Measurements from ENCODE around the gene SMG1. TPM values are rescaled to one million over a fixed set of nuclear protein-coding genes. Genes with fewer than 3 reads are reported as not detected.

Gene SMG1
- total RNA-seq, 1 donor from 2014 or later: 41.2 TPM

DNA sequence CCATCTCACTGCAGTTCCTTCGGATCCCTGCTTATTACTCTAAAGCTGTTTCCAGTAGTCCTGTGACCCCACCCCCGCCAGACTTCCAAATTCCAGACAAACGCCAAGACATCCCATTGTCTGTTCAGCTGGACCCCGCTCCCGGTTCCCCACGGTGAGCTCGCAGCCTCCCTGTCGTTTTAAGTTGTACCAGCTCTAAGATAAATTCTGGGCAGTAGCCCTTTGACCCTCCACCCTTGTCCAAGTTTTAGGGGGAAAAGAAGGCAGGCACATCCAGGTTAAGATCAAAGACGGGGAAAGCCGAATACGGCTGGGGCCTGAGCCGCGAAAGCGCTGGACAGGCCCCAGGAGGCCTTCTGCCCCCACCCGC is 125.4 kb downstream of the SMG1 start:
- Histone ChIP-seq H3K4me3 (peak overlapping the region; percentile 94), H3K36me3 (peaks cover 21% of the 10 kb centered on the region), H3K9me3 (replicated peaks) (no peaks in the 10 kb centered on the region), H3K27me3 (ENCODE audit: low read depth) (no peaks in the 10 kb centered on the region), H3K27ac (replicated peaks) (peak overlapping the region; percentile 88), H3K4me1 (peaks cover 73% of the 10 kb centered on the region)
- TF ChIP-seq, protein P1, sequence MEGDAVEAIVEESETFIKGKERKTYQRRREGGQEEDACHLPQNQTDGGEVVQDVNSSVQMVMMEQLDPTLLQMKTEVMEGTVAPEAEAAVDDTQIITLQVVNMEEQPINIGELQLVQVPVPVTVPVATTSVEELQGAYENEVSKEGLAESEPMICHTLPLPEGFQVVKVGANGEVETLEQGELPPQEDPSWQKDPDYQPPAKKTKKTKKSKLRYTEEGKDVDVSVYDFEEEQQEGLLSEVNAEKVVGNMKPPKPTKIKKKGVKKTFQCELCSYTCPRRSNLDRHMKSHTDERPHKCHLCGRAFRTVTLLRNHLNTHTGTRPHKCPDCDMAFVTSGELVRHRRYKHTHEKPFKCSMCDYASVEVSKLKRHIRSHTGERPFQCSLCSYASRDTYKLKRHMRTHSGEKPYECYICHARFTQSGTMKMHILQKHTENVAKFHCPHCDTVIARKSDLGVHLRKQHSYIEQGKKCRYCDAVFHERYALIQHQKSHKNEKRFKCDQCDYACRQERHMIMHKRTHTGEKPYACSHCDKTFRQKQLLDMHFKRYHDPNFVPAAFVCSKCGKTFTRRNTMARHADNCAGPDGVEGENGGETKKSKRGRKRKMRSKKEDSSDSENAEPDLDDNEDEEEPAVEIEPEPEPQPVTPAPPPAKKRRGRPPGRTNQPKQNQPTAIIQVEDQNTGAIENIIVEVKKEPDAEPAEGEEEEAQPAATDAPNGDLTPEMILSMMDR (IDR thresholded peaks at IDR 0.05; ENCODE audit: borderline replicate concordance): no peak
- intact Hi-C loops (cut with micrococcal nuclease): no loop called here
- no peak for DNase-seq

DNA sequence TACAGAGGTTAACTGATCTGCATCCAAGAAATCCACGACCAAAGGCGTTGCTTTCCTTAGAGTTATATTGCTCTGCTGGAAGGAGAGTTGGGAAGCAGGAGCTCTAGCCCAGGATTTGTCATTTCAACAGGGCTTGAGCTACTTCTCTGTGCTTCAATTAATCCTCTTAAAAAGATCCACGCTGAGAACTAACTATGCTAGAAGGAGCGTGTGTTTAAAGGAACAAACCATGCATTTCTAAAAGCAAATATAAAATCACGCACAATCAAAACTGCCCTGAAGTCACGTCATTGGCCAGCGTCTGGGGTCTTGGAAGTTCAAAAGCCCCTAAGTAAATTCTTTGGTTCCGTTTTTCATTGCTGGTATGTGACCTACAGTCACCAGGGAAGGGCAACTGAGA is 125.9 kb downstream of the SMG1 start:
- H3K27me3 ChIP-seq (ENCODE audit: low read depth): no peaks in the 10 kb centered on the region
- TF ChIP-seq, protein P1 (IDR thresholded peaks at IDR 0.05; ENCODE audit: borderline replicate concordance): no peak
- DNase-seq: no peak
- H3K9me3 ChIP-seq (replicated peaks): no peaks in the 10 kb centered on the region
- H3K36me3 ChIP-seq: peaks cover 26% of the 10 kb centered on the region
- H3K27ac ChIP-seq (replicated peaks): peak overlapping the region; percentile 88
- peaks cover 73% of the 10 kb centered on the region for H3K4me1 ChIP-seq
- H3K4me3 ChIP-seq: peak overlapping the region; percentile 94
- intact Hi-C loops (cut with micrococcal nuclease): no loop called here

DNA sequence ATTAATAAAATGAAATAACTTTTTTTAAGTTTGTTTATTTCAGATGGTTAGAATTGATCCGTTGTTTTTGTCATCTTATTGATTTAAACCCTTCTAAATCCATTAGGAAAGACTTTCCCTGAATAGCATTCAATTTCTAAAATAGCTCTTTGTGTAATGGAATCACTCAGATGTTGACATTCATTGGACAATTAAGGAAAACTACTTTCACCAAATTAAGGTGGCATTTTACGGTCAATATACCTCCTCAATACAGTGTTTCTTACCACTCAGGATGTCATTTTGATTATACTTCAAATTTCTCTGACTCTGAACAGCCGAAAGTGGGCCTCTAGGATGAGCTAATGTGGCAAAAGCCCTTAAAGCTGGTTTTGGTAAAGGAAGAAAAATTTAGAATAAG is 126.7 kb downstream of the SMG1 start:
- peaks cover 33% of the 10 kb centered on the region for H3K36me3 ChIP-seq
- no peak overlapping the region for H3K27ac ChIP-seq (replicated peaks)
- H3K4me1 ChIP-seq: peaks cover 66% of the 10 kb centered on the region
- no peaks in the 10 kb centered on the region for H3K27me3 ChIP-seq (ENCODE audit: low read depth)
- no peaks in the 10 kb centered on the region for H3K9me3 ChIP-seq (replicated peaks)
- TF ChIP-seq, protein P1 (IDR thresholded peaks at IDR 0.05; ENCODE audit: borderline replicate concordance): no peak
- peak overlapping the region; percentile 94 for H3K4me3 ChIP-seq
- no peak for DNase-seq
- intact Hi-C loops (cut with micrococcal nuclease): no loop called here

DNA sequence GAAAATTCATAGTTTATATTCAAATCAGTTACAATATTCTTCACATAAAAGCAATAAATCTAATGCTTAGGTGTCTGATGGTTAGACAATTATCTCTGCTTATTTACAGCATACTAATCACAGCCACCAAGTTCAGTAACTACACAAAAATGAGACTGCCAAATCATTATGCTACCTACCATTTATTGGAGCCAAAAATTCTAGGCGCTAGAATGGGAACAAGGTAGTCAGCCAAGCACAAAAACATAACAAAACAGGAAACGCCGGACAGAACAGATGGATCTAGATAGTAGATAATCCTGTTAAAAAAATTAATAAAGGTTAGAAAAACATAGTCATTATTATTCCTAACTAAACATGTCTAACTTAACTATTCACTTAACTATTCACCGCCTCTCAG is 128.5 kb downstream of the SMG1 start:
- Histone ChIP-seq H3K36me3 (peaks cover 51% of the 10 kb centered on the region), H3K27me3 (ENCODE audit: low read depth) (no peaks in the 10 kb centered on the region), H3K9me3 (replicated peaks) (no peaks in the 10 kb centered on the region), H3K4me1 (peaks cover 50% of the 10 kb centered on the region), H3K4me3 (no peak overlapping the region), H3K27ac (replicated peaks) (no peak overlapping the region)
- TF ChIP-seq, protein P1 (IDR thresholded peaks at IDR 0.05; ENCODE audit: borderline replicate concordance): no peak
- intact Hi-C loops (cut with micrococcal nuclease): no loop called here
- DNase-seq: no peak

DNA sequence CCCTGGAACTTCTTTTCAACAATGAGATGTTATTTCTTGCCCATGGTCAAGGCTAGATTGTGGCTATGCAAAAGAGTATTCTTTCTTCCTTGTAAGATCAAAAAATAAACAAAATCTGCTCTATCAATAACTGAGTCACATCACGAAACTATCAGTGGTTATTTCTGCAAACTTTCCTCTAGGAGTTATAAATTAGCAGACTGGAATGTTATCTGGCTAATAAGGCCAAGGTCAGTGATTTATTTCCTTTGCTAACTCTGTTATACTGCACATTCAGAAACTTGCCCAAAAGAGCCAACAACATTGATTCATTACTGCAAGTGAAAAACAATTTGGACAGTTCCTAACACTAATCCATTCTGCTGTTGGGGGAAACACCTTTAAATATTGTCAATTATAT is 129.8 kb downstream of the SMG1 start:
- Histone ChIP-seq H3K27me3 (ENCODE audit: low read depth) (no peaks in the 10 kb centered on the region), H3K36me3 (peaks cover 64% of the 10 kb centered on the region), H3K4me3 (no peak overlapping the region), H3K4me1 (peaks cover 40% of the 10 kb centered on the region), H3K9me3 (replicated peaks) (no peaks in the 10 kb centered on the region), H3K27ac (replicated peaks) (no peak overlapping the region)
- DNase-seq: no peak
- TF ChIP-seq, protein P1 (IDR thresholded peaks at IDR 0.05; ENCODE audit: borderline replicate concordance): no peak
- intact Hi-C loops (cut with micrococcal nuclease): no loop called here

Measured in left ventricle myocardium inferior (tissue), 1 donor.